ENCODE measurements around the gene CUL9. TPM values are rescaled to one million over a fixed set of nuclear protein-coding genes. Genes with fewer than 3 reads are reported as not detected.
"Not testable (repeated sequence)": the region's sequence is repeated elsewhere in the genome, so short reads cannot be mapped to it uniquely, and the experiment has no call there.

Gene CUL9
- total RNA-seq: 10 to 100 TPM; 36.1 to 37.3 TPM
- 10 to 100 TPM; 35.9 to 55.1 (median 42.3) TPM for polyA plus RNA-seq (ENCODE audit: insufficient read length in 6 of 6)
- long read RNA-seq, donor 1, partial matches to known transcripts: 175 of 379 reads
- long read RNA-seq, donor 1, other reads (novel, unspliced or antisense): 202 of 379 reads
- long read RNA-seq, donor 2, partial matches to known transcripts: 0 of 2 reads
- long read RNA-seq, donor 2, other reads (novel, unspliced or antisense): 0 of 2 reads
- long read RNA-seq, donor 3: 0 reads
- long read RNA-seq, donor 4, partial matches to known transcripts: 1 of 1 reads
- long read RNA-seq, donor 4, other reads (novel, unspliced or antisense): 0 of 1 reads
- long read RNA-seq, donor 5, partial matches to known transcripts: 102 of 246 reads
- long read RNA-seq, donor 5, other reads (novel, unspliced or antisense): 142 of 246 reads
- long read RNA-seq, donor 6: 0 reads
- long read RNA-seq, donor 7, full-length matches to known transcripts: 3 of 3 reads
- long read RNA-seq, donor 7, partial matches to known transcripts: 0 of 3 reads
- long read RNA-seq, donor 7, other reads (novel, unspliced or antisense): 0 of 3 reads
- long read RNA-seq, donor 8, partial matches to known transcripts: 91 of 226 reads
- long read RNA-seq, donor 8, other reads (novel, unspliced or antisense): 133 of 226 reads
- long read RNA-seq, donor 9: 0 reads
- long read RNA-seq, donor 10, partial matches to known transcripts: 1 of 1 reads
- long read RNA-seq, donor 10, other reads (novel, unspliced or antisense): 0 of 1 reads
- long read RNA-seq, donor 11, full-length matches to known transcripts: 2 of 233 reads
- long read RNA-seq, donor 11, partial matches to known transcripts: 89 of 233 reads
- long read RNA-seq, donor 11, other reads (novel, unspliced or antisense): 142 of 233 reads
- long read RNA-seq, donor 12, partial matches to known transcripts: 109 of 236 reads
- long read RNA-seq, donor 12, other reads (novel, unspliced or antisense): 127 of 236 reads

- Histone ChIP-seq H3K4me3 (peak within 1 kb of the TSS; percentile 48 to 72), H3K27ac (peak within 1 kb of the TSS; percentile 65 to 73), H3K27me3 (no peaks in the 10 kb centered on the region), H3K9me3 (no peaks in the 10 kb centered on the region), H3K36me3 (peaks cover 0 to 61% of the 10 kb centered on the region in 2 donors), H3K4me1 (peaks cover 10 to 27% of the 10 kb centered on the region in 2 donors)
- peak; percentile 67 to 99 (median 88) for DNase-seq
- intact Hi-C loops (cut with DNase I): no loop called here
- peak; percentile 99 for ATAC-seq
- TF ChIP-seq CTCF (IDR thresholded peaks at IDR 0.05): no peak
Observed at GRCh38 chr6:43181942-43182860, at the start of gene CUL9. CUL9 (plus strand) TSS chr6:43182196; CDS start chr6:43184311, 2,115 bp downstream.

- DNase-seq: no peak
- H3K4me1 ChIP-seq: peaks cover 3 to 4% of the 10 kb centered on the region in 2 donors
- no peak overlapping the region for H3K27ac ChIP-seq
- peaks cover 0 to 11% of the 10 kb centered on the region in 2 donors for H3K36me3 ChIP-seq
- no peaks in the 10 kb centered on the region for H3K9me3 ChIP-seq
- TF ChIP-seq CTCF (IDR thresholded peaks at IDR 0.05): no peak
- intact Hi-C loops (cut with DNase I): no loop called here
- no peak overlapping the region for H3K4me3 ChIP-seq
- H3K27me3 ChIP-seq: no peaks in the 10 kb centered on the region
- no peak for ATAC-seq
Observed at GRCh38 chr6:43138267-43138666, 43.7 kb upstream of the CUL9 start.

GRCh38 chr6:43139973-43140372 lies 42.0 kb upstream of the CUL9 start:
- Histone ChIP-seq H3K4me1 (peaks cover 4 to 13% of the 10 kb centered on the region in 2 donors), H3K36me3 (peaks cover 0 to 11% of the 10 kb centered on the region in 2 donors)
- ATAC-seq, H3K27ac ChIP-seq, H3K27me3 ChIP-seq, H3K9me3 ChIP-seq, DNase-seq, H3K4me3 ChIP-seq: not testable (repeated sequence)
- intact Hi-C loops (cut with DNase I): loop anchor here in 1 of 2 donors (10.0 kb wide), 1 partner anchor 235 kb away; no protein-coding TSS in a partner anchor

- Histone ChIP-seq H3K4me3 (no peak overlapping the region), H3K4me1 (peaks cover 4 to 13% of the 10 kb centered on the region in 2 donors), H3K9me3 (no peaks in the 10 kb centered on the region), H3K36me3 (peaks cover 0 to 11% of the 10 kb centered on the region in 2 donors), H3K27ac (no peak overlapping the region), H3K27me3 (no peaks in the 10 kb centered on the region)
- DNase-seq (no peak), ATAC-seq (no peak)
- intact Hi-C loops (cut with DNase I): loop anchor here in 1 of 2 donors (10.0 kb wide), 1 partner anchor 237 kb away; no protein-coding TSS in a partner anchor
- TF ChIP-seq CTCF (IDR thresholded peaks at IDR 0.05): no peak
Observed at GRCh38 chr6:43141644-43142043, 40.4 kb upstream of the CUL9 start.

- Histone ChIP-seq H3K4me3 (no peak overlapping the region), H3K27me3 (no peaks in the 10 kb centered on the region), H3K27ac (no peak overlapping the region), H3K4me1 (peaks cover 4 to 13% of the 10 kb centered on the region in 2 donors), H3K9me3 (no peaks in the 10 kb centered on the region), H3K36me3 (peaks cover 0 to 11% of the 10 kb centered on the region in 2 donors)
- no peak for ATAC-seq
- intact Hi-C loops (cut with DNase I): loop anchor here in 1 of 2 donors (10.0 kb wide), 1 partner anchor 237 kb away; no protein-coding TSS in a partner anchor
- no peak for TF ChIP-seq CTCF (IDR thresholded peaks at IDR 0.05)
- DNase-seq: no peak
Observed at GRCh38 chr6:43142101-43142500, 39.9 kb upstream of the CUL9 start.
